WI38 (cell line): ENCODE measurements around the gene GIMAP4.
"Not testable (repeated sequence)": the region's sequence is repeated elsewhere in the genome, so short reads cannot be mapped to it uniquely, and the experiment has no call there.

Experiments
- H3K4me3 ChIP-seq: 2 replicates; pipeline ENCODE4 v1.5.1; 2011; ENCODE audit warnings: low read depth, mild to moderate bottlenecking, control low read depth, low read length
- TF ChIP-seq, protein P1 (sequence below): IDR thresholded peaks from 2 replicates; pipeline ENCODE4 v1.5.1; 2012; ENCODE audit warnings: low read depth, mild to moderate bottlenecking, control low read depth, low read length

Gene GIMAP4

DNA sequence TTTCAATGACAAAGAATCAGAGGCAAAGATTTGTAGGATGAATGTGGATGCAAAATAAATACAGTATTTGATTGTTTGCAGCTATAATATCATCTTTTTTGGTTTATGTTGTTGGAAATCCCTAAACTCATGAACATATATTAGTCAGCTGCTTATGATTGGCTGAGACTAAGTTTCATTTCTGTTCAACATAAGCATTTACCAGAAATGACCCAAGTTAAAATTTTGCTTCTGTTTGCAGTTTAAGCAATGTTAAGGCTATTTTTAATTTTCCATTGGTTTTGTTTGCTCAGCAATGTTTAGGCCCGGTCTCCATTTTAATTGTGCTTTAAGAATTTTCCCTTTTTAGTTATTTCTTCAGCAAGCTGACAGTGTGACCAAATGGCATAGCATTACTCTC, 43.0 kb downstream of the GIMAP4 start:
- TF ChIP-seq, protein P1, sequence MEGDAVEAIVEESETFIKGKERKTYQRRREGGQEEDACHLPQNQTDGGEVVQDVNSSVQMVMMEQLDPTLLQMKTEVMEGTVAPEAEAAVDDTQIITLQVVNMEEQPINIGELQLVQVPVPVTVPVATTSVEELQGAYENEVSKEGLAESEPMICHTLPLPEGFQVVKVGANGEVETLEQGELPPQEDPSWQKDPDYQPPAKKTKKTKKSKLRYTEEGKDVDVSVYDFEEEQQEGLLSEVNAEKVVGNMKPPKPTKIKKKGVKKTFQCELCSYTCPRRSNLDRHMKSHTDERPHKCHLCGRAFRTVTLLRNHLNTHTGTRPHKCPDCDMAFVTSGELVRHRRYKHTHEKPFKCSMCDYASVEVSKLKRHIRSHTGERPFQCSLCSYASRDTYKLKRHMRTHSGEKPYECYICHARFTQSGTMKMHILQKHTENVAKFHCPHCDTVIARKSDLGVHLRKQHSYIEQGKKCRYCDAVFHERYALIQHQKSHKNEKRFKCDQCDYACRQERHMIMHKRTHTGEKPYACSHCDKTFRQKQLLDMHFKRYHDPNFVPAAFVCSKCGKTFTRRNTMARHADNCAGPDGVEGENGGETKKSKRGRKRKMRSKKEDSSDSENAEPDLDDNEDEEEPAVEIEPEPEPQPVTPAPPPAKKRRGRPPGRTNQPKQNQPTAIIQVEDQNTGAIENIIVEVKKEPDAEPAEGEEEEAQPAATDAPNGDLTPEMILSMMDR: no peak
- H3K4me3 ChIP-seq: no peak overlapping the region

DNA sequence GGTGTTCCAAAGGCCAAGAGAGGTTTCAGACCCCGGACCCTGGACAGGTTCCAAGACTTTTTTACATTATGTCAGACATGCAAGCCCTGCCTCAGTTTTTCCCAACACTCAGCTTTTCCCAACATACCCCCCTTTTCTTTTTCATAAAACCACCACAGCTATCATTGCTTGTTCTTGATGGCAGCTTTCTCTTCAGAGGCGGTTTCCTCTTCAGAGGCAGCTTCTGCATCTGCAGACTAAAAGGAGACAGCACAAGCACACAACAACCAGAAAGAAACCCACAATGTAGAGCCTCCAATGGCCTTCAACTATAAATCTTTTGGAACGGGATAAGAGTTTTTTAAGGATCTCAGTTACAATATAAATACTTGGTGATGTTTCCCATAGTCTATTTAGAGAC, 45.7 kb downstream of the GIMAP4 start:
- TF ChIP-seq, protein P1: no peak

DNA sequence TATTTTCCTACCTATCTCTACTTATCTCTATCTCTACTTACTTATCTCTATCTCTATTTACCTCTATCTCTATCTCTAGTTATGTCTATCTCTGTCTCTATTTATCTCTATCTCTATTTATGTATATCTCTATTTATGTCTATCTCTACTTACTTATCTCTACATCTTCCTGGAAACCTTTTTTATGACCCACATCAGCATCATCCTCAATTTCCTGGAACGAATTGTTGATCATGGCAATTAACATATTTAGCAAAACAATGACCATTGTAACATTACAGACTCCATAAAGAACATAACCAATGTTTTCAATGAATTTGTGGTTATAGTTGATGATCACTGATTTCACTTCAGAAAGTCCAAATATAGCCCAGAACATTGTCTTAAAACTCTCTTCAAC, 46.7 kb downstream of the GIMAP4 start:
- H3K4me3 ChIP-seq: no peak overlapping the region
- TF ChIP-seq, protein P1: no peak

More for the DNA sequence above, 45.7 kb downstream of the GIMAP4 start:
- no peak overlapping the region for H3K4me3 ChIP-seq

DNA sequence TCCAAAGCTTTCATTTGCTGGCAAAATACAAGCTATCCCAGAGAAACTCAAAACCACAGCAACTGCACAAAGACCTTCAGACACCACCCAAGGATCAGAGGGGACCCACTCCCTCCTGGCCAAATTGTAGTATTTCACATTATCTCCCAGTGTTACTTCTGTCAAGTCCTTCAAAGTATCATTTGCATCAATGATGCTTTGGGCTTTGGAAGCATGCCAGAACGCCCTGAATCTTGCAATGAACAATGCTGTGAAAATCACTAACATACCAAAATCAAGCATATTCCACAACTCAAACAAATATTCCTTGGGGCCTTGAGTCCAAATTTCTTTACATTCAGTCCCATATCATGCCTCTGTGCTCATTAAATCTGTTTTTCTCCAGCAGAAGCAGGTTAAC, 47.2 kb downstream of the GIMAP4 start:
- not testable (repeated sequence) for H3K4me3 ChIP-seq

DNA sequence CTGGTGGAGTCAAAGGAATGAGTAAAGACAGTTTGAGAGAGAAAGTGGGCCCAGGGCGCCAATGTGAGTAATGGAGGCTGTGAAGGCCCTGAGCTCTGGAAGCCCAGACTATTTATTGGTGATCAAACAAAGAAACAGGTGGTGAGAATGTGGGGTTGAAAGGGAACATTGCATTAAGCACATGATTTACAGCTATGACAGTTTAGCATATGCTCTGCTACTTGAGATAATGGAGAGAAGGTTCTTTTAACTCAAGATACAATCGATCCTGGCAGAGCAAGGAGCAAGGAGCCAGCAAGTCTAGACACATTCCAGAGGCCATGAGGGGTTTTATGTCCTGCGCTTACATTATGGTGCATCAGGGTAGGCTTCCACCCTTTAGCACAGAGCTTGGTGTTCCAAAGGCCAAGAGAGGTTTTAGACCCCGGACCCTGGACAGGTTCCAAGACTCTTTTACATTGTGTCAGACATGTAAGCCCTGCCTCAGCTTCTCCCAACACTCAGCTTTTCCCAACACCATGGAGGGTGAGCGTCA, 48.1 kb downstream of the GIMAP4 start:
- H3K4me3 ChIP-seq: not testable (repeated sequence)

DNA sequence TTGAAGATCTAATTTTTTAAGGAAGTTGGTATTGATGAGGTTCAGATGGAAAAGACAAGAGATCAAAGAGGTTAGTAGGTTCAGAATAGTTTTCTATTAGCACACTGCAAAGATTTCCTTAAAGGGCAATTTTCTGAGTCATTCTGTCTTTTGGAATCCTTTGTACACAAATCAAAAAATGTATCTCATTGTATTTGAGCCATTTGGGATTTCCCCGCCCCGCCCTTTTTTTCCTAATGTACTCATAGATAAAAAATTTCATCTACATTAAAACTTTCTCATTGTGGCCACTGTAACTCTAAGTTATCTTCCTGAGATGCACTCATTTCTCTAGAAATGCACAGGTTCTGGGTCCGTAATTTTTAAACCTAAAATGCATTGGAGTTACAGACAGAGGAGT, 52.9 kb downstream of the GIMAP4 start:
- H3K4me3 ChIP-seq: no peak overlapping the region
- TF ChIP-seq, protein P1: no peak

DNA sequence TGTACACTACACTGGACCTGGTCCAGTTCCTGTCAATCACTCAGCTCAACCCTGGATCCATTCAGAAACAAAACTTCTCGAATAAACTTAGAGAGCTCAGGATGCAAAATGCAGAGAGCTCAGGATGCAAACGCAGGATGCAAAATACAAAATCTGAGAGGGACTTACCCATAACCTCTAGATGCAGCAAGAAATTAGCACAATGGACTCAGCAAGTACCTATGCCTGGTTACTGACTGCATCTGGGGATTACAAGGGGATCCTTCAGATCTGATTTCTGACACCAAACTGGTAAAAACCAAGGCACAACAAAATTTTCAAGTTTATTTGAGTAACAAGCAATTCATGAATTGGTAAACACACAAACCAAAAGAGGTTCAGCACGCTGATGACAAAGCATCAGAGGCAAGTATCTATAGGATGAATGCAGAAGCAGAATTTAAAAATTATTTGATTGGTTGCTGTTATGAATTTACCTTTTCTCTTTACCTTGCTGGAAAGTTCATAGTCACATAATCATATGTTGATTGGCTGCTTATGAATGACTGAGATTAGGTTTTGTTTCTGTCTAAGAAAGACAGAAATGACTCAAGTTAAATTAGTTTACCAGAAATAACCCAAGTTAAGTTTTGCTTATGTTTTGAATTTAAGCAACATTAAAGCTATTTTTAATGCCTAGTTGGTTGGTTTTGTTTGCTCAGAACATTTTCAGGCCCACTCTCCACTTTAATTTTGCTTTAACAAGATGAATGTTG, 53.6 kb downstream of the GIMAP4 start:
- TF ChIP-seq, protein P1: no peak
- no peak overlapping the region for H3K4me3 ChIP-seq

DNA sequence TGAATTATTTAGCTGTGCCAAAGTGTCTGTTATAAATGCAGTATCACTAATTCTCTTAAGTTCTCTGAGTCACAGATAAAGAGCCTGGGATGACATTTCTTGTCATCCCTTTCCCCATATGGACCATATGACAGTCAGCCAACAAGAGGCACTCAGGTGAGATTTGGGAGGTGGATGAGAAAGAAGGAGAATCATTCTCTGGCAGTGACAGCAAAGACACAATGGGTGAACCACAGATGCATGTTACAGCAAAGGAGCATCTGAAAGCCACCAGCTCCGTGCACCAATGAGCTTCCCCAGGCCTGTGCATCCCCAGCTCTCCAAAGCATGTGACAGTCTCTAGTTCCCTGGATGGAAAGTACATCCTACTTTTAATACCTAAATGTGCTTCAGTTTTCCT, 54.2 kb downstream of the GIMAP4 start:
- TF ChIP-seq, protein P1: no peak
- H3K4me3 ChIP-seq: no peak overlapping the region
